GM18526 (cell line): ENCODE measurements around the gene TMEM242.

Experiments
- POLR2A ChIP-seq: IDR thresholded peaks from 3 replicates; pipeline ENCODE4 v1.6.1; 2011; ENCODE audit not compliant: insufficient read length; ENCODE audit errors: extremely low read depth

The TMEM242 gene

DNA sequence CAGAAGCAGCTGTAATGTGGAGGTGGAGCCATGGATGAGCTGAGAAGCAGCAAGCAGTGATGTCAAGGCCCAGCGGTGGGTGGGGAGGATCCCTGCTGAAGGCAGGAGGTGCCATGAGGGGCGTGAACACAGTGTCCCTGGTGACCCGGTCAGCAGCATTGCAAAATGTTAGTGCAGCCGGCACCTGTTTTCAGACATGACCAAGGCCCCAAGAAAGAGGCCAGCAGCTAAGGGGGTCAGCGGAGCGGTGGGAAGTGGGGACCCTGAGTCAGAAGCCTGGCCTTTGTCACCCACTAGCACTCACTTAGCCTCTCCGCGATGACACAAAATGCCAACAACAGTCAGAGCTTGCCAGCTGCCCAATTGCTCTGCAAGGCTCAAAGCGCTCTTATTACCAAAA, 51.9 kb downstream of the TMEM242 start:
- no peak for TF ChIP-seq POLR2A

DNA sequence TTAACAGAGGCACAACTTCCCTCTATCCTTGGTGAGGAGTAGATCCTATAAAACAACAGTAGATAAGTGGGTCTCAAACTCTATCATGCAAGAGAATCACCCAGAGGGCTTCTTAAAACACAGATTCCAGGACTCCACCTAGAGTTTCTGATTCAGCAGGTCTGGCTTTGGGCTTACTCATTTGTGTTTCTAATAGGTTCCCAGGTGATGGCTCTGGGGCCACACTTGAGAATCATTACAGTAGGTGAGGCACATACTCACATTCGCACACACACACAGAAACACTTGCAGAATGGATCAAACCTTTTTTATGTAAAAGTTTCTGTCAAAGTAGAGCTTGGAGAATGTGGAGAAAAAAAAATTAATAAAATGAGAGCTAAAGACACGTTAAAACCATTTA, 52.4 kb downstream of the TMEM242 start:
- TF ChIP-seq POLR2A = no peak

DNA sequence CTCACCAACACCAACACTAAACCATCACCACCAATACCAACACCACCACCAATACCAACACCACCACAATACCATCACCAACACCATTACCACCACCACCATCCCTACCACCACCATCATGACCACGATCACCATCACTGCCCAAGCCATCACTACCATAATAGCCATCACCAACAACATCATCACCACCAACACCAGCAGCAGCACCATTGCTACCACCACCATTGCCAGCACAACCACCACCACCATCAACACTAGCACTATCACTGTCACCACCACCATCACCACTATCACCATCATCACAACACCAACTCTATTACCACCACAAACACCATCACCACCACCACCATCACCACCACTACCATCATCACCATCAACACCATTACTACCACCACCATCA, 53.0 kb downstream of the TMEM242 start:
- no peak for TF ChIP-seq POLR2A

DNA sequence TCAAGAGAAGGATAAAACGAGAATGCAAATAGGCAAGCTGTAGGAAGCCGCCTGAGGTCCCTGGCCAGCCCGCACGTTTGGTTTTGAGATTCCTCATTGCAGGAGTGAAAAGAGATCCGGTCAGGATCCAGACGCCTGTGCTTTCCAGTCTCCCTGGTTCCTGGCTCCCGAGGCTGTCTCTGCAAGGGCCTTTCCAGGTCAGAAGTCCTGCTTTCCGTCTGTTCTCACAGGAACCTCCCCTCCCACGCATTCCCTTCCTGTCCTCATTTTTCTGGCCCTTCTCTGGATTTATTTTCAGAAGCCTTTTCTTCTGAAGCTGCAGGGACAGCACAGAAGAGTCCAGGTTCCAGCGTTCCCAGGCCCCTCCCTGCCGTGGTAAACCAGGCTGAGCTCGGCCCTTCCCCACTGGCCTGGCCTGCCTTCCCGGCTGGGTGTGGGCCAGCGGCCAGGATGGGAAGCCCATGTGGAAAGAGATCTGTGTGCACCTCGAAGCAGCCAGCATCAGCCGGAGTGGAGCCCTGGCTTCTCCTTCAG, 54.0 kb downstream of the TMEM242 start:
- TF ChIP-seq POLR2A = no peak

DNA sequence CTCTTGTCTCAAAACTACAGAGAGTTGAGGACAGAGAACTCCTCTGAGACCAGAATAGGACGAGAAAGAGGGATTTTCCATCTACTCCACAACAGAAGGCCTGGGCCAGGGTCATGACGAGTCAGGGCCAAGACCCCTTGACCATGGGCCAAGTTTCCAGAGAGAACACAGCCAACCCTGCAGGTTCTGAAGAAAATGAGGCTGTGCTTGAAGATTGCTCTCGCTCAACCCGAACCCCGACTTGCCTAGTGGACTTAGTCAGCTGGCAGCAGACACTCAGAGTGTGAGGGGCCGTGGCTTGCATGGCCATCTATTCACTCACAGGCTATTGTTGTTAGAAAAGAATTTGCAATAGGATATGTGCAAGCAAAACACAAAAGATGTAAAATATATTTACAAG, 54.5 kb downstream of the TMEM242 start:
- no peak for TF ChIP-seq POLR2A

DNA sequence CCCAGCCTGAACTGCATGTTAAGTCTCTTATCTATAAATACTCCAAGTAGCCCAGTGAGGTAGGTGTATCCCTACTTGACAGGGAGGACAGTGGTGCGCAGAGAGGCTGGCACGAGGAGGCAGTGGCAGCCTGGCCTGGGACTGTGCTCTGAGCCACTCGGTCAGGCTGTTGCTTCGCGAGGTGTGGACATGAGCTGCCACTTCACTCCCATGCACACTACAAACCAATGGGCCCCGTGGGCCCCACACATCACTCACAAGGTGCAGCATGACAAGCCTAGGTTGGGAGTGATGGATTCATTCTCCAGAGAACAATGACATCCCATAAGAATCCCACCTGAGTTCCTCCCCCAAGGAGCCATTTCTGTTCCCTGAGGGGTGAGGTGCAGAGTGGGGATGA, 54.9 kb downstream of the TMEM242 start:
- no peak for TF ChIP-seq POLR2A

DNA sequence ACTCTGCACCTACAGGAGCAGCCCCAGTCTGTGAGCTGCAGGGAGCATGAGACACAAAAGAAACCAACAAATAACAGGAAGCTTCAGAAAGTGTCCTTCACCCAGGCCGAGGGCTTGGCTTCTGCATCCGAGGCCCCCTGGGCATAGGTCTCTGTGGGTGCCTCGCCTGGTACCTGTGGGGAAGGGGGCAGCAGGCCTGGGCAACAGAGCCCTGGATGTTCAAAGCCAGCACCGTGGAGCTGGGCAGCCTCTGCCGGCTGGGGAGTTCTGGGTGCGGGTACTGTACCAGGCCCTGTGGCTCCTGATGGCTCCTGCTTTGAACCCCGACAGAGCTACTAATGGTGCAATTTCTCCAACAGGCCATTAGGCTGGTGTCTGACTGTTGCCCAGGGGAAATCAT, 55.7 kb downstream of the TMEM242 start:
- TF ChIP-seq POLR2A = no peak

DNA sequence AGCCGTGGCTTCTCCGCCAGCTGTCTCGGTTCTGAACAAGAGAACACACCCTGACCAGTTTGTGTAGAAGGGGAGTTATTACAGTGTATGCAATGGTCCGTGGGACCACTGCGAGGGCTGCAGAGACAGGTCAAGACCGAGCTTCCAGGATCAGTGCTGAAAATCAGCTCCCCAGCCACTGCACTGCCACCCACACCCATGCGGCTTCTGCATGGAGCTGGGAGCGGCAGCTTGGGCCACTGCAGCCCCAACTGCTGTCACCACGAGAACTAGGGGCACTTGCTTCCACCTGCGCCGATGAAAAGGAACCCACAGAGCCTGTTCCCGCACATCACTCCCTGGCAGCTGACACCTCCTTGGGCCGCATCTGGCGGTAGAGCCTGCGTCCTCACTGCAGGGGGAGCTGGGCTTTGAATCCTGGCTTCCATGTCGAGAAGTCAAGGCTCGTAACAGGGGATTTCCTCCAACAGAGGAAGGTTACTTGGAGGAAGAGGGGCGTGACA, 56.2 kb downstream of the TMEM242 start:
- no peak for TF ChIP-seq POLR2A

DNA sequence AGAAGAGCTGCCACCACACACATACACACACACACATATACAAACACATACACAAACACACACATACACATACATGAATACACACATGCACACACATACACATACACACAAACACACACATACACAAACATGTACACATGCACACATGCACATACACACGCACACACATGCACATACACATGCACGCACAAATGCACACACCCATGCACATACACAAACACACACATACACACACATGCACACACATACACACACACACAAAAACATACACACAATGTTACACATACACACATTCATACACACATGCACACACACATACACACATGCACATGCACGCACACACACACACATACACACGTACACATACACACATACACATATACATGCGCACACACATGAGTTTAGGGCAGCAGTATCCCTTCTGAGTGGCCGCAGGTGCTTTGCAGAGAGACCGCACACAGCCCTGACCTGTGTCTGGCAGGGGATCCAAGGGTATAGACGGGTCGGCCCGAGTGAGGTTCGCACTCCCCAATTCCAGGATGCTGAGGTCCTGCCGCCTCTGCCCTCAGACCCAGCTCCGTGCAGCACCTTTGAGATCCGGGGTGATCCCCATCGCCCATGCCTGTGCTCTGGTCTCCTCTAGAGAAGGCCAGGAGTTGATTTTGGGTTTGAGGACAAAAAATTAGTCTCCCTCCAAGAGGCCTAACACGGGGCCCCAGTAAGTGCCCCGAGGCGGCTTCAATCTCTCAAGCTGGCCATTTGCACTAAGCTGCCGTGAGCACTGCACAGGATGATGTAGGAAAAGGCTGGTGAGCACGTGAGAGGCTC, 56.8 kb downstream of the TMEM242 start:
- no peak for TF ChIP-seq POLR2A

DNA sequence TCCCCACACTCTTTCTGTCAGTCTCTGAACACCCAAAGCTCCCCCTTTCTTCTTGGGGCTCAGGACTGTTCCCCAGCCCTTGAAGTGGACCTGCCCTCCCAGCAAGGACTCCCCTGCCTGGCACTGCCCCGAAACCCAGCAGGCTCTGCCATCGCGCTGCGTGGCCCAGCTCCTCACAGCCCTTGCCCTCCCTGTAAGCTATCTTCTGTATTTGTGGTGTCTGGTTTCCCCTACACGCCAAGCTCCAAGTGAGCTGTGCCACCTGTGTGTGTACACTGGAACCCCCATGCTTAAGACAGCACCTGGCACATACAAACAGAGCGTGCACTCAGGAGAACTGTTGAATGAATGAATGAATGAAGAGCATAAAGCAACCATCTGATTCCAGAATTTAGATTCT, 57.7 kb downstream of the TMEM242 start:
- TF ChIP-seq POLR2A = no peak

DNA sequence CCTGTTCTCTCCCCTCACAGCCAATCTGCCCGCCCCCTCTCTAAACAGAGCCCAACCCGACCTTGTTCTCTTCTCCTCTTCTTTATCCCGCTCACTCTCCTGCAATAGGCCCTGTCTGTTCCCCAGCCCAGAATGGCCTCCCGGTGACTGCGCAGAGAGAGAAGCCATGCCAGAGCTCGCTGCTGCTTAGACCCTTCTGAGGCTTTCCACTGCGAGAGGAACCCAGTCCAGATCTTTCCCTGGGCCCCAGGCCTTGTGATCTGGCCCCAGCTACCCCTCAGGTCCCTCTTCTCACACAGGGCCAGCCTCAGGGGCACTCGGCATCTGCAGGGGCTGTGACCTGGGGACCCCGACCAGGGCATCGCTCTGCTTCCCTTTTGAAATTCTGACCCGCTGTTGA, 58.1 kb downstream of the TMEM242 start:
- TF ChIP-seq POLR2A = no peak

DNA sequence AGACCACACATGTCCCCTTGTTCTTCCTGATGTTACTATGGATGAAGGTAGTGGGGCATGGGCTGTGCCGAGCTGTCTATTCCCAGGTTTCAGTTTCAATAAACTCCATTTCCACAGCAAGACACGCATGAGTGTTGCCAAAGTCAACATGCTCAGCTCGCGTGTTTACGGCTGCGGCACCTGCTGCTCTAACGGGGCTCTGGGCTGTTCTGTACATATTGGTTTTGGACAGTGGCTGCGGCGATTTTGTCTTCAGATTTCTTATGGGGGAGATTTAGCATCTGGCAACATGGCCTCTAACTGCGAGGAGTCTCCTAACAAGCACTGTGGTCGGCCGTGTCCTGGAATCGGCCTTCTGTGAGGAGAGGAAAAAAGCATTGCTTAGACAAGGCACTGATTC, 58.6 kb downstream of the TMEM242 start:
- TF ChIP-seq POLR2A = no peak

DNA sequence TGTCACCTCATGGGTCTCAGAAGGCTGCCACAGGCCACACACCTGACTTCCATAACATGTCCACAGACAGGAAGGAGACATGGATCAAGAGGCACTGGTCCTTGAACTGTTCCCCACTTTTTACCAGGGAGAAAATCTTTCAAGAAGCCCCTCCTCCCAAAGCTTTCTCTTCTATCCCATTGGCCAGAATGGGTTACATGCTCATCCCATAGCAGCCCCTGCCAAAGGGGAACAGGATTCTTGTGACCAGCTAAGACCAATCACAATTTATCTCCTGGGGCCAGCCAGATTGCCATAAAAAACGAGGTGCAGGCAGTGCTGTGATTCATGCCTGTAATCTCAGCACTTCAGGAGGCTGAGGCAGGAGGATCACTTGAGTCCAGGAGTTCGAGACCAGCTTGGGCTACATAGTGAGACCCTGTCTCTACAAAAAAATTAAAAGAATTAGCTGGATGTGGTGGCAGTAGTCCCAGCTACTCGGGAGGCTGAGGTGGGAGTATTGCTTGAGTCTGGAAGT, 59.4 kb downstream of the TMEM242 start:
- TF ChIP-seq POLR2A = no peak

DNA sequence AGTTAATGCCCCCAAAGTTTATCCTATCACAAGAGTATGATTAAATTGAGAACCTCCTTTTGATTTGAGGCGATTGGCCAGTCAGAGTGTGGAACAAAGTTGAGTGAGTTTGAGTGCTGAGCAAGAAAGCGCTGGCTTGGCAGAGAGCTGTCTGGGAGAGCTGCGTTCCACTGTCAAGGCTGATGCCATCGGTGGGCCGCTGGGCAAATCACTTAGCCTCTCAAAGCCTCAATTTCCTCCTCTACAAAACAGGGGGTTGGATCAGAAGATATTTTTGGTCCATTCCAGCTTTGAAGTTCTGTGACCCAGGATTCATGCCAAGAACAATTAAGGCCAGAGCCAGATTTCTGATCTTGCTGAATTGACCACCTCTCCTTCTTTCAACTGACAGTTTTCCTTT, 60.2 kb downstream of the TMEM242 start:
- no peak for TF ChIP-seq POLR2A

DNA sequence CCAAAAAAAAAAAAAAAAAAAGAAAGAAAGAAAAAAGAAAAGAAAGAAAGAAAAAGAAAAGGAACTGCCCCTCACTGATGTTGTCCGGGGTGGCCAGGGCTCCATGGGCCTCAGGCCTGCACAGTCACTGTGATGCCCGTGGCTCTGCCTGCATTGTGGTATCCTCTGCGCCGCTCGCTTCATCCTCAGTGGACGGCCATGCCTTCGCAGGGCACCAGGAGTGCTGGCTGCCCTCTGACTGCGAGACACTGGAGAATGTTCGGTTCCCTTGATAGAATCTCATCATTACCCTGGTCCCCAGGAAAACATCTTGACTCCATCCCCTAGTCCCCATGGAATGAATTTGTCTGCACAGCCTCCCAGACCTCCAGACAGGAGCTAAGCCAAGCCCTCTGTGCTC, 61.7 kb downstream of the TMEM242 start:
- TF ChIP-seq POLR2A = no peak

DNA sequence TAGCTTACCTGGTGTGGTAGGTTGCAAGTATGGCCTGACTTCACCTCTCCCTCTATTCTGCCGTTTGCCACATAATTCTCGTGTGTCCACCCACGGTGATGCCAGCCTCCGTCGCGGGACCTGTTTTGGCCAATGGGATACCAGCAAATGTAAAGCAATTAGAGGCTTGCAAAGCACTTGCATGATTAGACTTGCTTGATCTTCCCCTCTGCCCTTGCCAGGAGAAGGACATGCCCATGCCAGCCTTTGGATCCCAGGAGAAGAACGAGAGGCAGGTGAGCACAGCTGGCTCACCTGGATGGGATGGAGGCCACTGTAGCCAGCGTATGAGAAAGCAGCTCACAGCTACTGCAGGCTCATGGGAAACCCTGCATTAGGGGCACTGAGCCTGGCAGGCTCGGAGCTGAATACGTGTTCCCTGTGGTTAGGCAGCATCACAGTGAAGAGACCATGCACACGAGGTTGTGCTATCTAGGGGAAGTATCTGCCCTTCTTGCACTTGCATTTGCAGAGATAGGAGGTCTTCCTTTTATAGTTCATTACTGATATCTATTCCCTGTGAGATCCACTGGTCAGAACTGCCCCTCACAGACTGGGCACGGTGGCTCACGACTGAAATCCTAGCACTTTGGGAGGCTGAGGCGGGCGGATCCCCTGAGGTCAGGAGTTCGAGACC, 62.4 kb downstream of the TMEM242 start:
- no peak for TF ChIP-seq POLR2A
